Skeletal muscle satellite cell (primary cell): Measurements from ENCODE around the gene TUBB4A.

Experiments
- H3K27me3 ChIP-seq: 2 replicates; pipeline ENCODE4 v1.7.0; 2013; ENCODE audit warnings: low read length; ENCODE audit not compliant: control insufficient read depth, insufficient read depth
- H3K36me3 ChIP-seq: 2 replicates; pipeline ENCODE4 v1.7.0; 2013; ENCODE audit warnings: mild to moderate bottlenecking, control low read depth, low read length; ENCODE audit not compliant: insufficient read depth
- H3K4me1 ChIP-seq: 2 replicates; pipeline ENCODE4 v1.7.0; 2013; ENCODE audit warnings: low read length; ENCODE audit not compliant: control insufficient read depth, insufficient read depth
- H3K4me2 ChIP-seq: 2 replicates; pipeline ENCODE4 v1.7.0; 2013; ENCODE audit warnings: mild to moderate bottlenecking, low read length
- H3K4me3 ChIP-seq: 2 replicates; pipeline ENCODE4 v1.7.0; 2013; ENCODE audit warnings: low read length
- H3K9ac ChIP-seq: 2 replicates; pipeline ENCODE4 v1.7.0; 2013; ENCODE audit warnings: mild to moderate bottlenecking, low read depth, low read length, moderate library complexity
- H3K9me3 ChIP-seq: replicated peaks from 2 replicates; pipeline ENCODE4 v1.7.0; 2013; ENCODE audit warnings: mild to moderate bottlenecking, control low read depth, low read length

Gene TUBB4A

DNA sequence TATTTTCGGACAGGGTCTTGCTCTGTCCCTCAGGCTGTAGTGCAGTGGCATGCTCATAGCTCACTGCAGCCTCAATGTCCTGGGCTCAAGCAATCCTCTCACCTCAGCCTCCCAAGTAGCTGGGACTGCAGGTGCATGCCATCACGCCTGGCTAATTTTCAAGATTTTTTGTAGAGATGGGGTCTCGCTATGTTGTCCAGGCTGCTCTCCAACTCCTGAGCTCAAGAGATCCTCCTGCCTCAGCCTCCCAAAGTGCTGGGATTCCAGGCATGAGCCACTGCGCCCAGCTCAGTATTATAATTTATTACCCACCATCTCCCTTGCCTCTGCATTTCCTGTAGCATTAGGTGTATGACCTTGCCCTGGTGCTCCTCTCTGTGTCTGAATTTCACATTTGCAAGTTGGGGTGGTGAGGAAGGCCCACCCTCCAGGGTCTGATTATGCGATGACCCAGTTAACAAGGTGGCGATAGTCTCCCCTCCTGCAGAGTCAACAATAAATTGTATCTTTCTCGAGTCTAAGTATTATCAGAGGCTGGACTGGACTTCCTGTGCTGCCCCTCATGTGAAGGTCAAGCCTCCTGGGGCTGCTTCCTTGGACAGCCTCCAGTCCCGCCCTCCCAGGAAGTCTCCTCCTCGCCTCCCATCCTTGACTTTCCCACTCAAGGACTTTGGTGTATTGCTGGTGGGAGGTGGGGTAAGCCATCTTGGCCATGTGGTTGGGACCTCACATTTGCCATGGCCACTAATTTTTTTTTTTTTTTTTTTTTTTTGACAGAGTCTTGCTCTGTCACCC, 1.5 kb upstream of the TUBB4A start:
- Histone ChIP-seq H3K4me3 (no peak overlapping the region), H3K27me3 (peaks cover 25% of the 10 kb centered on the region), H3K9me3 (no peaks in the 10 kb centered on the region), H3K4me1 (no peaks in the 10 kb centered on the region), H3K36me3 (no peaks in the 10 kb centered on the region), H3K9ac (no peak overlapping the region), H3K4me2 (no peak overlapping the region)

DNA sequence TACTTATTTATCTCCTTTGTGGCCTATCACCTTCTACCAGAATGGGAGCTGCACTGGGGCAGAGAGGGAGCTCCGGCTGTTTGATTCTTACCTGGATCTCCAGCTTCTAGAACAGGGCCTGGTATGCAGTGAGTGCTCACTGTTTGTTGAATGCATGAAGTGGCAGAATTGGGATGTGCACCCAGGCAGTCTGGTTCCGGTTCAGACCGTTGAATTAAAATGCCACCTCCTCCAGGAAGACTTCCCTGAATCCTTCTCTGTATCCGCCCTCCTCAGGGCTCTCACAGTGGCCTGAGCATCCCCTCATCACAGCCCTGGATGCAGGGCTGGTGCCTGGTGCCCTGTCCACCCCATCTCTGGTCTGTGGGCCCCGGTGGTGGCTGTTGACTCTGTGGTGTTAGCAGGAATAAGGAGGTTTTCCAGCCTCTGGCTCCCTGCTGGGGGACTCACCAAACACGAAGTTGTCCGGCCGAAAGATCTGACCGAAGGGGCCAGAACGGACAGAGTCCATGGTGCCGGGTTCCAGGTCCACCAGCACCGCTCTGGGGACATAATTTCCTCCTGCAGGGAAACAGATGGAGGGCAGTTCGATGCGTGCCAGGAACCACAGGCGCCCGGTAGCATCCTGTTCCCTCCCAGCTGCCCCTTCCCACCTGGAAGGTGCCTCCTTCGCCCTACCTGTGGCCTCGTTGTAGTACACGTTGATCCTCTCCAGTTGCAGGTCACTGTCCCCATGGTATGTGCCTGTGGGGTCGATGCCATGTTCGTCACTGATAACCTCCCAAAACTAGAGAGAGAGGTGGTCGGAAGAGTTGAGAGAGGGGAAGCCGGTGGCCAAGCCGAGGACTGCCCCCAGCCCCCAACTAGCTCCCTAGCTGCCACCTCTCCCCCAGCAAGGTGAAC, 1.0 kb downstream of the TUBB4A start:
- no peaks in the 10 kb centered on the region for H3K9me3 ChIP-seq
- H3K27me3 ChIP-seq: peaks cover 25% of the 10 kb centered on the region
- H3K4me1 ChIP-seq: no peaks in the 10 kb centered on the region
- no peaks in the 10 kb centered on the region for H3K36me3 ChIP-seq
- no peak overlapping the region for H3K4me2 ChIP-seq
- H3K9ac ChIP-seq: no peak overlapping the region
- no peak overlapping the region for H3K4me3 ChIP-seq

DNA sequence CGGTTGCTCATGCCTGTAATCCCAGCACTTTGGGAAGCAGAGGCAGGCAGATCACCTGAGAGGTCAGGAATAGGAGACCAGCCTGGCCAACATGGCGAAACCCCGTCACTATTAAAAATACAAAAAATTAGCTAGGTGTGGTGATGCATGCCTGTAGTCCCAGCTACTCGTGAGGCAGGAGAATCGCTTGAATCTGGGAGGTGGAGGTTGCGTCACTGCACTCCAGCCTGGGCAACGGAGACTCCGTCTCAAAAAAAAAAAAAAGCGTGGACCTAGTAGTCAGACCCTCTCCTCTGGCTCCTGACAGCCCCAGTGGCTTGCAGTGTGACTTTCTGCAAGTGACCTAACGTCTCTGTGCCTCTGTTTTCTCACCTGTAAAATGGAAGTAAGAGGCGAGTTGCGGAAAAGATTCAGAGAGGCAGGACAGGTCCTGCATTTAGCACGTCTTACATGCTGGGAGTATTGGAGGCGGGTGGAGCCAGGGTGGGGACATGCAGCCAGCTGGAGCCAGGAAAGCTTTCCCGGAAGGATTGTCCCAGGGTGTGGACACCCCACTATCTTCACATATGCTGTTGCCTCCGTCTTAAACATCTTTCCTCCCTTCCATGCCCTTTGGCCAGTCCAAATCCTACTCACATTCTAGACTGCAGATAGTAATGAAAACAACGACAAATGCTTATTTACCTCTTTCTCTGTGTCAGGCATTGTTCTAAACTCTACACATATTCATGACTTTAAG, 2.9 kb downstream of the TUBB4A start:
- Histone ChIP-seq H3K9ac (no peak overlapping the region), H3K9me3 (no peaks in the 10 kb centered on the region), H3K4me2 (no peak overlapping the region), H3K4me1 (no peaks in the 10 kb centered on the region), H3K27me3 (peaks cover 25% of the 10 kb centered on the region), H3K4me3 (no peak overlapping the region), H3K36me3 (no peaks in the 10 kb centered on the region)

DNA sequence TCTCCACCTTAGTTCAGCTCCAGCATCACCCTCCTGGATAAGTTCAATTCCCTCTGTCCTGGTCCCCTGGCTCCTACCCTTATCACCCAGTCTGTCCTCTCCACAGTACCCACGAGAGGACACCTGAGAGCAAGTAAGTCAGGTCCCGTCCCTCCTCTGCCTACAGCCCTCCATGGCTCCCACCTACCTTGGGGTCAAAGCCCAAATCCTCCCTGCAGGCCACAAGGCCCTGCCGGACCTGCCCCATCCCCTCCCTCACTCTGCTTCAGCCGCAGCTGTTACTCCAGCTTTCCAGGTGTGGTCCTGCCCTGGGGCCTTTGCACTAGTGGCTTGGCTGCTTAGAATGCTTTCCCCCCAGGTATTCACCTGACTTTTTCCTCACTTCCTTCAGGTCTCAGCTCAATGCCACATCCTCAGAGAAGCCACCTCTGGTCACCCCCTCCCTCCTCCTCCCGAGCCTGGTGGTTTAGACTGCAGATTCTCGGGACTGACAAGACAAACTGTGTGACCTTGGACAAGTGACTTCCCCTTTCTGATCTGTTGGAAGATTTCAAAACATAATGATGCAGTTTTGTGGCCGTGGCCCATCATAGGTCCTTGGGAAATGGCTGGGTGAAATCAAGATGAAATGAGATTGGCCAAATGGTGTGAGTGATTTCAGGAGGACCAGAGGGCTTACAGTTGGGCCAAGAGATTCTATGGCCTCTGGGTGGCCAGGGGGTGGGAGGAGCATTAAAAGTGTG, 3.6 kb downstream of the TUBB4A start:
- no peak overlapping the region for H3K4me3 ChIP-seq

DNA sequence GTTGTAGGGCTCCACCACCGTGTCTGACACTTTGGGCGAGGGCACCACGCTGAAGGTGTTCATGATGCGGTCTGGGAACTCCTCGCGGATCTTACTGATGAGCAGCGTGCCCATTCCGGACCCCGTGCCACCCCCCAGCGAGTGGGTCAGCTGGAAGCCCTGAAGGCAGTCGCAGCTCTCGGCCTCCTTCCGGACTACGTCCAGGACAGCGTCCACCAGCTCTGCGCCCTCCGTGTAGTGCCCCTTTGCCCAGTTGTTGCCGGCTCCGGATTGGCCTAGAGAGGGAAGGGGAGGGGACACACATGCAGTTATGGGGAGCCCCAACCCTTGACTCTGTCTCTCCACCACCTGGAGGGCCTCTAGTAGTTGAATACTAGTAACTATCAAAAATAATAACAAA, 6.2 kb downstream of the TUBB4A start:
- Histone ChIP-seq H3K36me3 (no peaks in the 10 kb centered on the region), H3K4me2 (no peak overlapping the region), H3K9me3 (no peaks in the 10 kb centered on the region), H3K4me3 (no peak overlapping the region), H3K27me3 (peaks cover 13% of the 10 kb centered on the region), H3K9ac (no peak overlapping the region), H3K4me1 (no peaks in the 10 kb centered on the region)

More for the DNA sequence above, 3.6 kb downstream of the TUBB4A start:
- H3K27me3 ChIP-seq: peaks cover 25% of the 10 kb centered on the region
- H3K4me1 ChIP-seq: no peaks in the 10 kb centered on the region
- no peak overlapping the region for H3K4me2 ChIP-seq
- H3K9ac ChIP-seq: no peak overlapping the region
- no peaks in the 10 kb centered on the region for H3K36me3 ChIP-seq
- no peaks in the 10 kb centered on the region for H3K9me3 ChIP-seq

DNA sequence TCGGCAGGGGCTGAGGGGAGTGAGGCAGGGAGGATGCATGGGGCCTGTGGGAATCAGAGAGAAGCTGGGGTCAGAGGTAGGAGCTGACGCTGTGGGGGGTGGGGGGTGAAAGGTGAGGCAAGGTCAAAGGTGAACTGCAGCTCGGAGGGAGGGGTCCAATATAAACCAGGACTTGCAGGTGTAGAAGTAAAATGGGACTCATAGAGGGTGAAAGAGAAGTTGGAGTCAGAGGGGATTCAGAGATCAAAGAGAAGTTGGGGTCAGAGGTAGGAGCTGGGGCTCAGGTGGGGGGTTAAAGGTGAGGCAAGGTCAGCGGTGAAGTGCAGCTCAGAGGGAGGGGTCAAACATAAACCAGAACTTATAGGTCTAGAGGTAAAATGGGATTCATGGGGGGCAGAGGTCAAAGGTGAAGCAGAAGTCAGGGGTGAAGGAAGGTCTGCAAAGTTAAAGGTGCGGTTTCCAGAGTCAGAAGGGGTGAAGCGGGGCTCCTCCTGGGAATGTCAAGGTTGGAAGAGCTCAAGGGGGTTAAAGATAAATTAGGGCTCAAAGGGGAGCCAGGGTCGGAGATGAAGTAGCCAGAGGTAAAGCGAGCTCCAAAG, 7.6 kb downstream of the TUBB4A start:
- H3K4me2 ChIP-seq: no peak overlapping the region

DNA sequence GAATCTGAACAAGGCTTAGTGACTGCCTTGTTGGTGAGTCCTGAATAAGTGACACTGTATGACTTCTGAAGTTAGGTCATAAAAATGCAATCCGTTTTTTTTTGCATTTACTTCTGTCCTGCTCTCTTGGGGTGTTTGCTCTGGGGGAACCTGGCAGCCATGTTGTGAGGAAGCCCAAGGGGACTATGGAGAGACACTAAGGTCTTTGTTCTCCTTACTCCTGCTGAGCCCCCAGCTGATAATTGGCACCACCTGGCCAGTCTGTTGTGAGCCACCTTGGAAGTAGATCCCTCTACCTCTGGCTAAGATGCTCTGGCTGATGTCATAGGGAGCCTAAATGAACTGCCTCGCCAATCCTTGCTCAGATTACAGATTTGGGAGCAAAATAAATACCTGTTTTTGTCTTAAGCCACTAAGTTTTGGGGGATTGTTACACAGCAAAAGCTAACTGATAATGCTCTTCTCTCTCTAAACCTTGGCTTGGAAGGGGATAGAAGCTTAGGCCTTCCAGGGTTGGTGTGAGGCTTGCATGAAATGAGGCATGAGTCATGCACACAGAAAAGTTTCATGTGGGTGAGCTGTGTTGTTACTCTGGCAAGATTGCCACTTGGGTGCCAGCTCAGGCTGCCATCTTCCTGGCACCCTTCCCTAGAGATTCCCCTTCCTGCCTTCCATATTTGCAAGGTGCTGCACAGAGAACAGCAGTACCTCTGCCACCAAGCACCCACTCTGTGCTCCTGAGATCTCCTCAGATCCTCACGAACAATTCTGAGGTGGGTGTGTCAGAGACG, 10.1 kb downstream of the TUBB4A start:
- Histone ChIP-seq H3K36me3 (no peaks in the 10 kb centered on the region), H3K4me1 (no peaks in the 10 kb centered on the region), H3K27me3 (no peaks in the 10 kb centered on the region), H3K9me3 (no peaks in the 10 kb centered on the region), H3K9ac (no peak overlapping the region), H3K4me2 (no peak overlapping the region), H3K4me3 (no peak overlapping the region)

More for the DNA sequence above, 7.6 kb downstream of the TUBB4A start:
- no peaks in the 10 kb centered on the region for H3K4me1 ChIP-seq
- no peaks in the 10 kb centered on the region for H3K36me3 ChIP-seq
- no peak overlapping the region for H3K4me3 ChIP-seq
- H3K27me3 ChIP-seq: peaks cover 5% of the 10 kb centered on the region
- no peak overlapping the region for H3K9ac ChIP-seq
- H3K9me3 ChIP-seq: no peaks in the 10 kb centered on the region

DNA sequence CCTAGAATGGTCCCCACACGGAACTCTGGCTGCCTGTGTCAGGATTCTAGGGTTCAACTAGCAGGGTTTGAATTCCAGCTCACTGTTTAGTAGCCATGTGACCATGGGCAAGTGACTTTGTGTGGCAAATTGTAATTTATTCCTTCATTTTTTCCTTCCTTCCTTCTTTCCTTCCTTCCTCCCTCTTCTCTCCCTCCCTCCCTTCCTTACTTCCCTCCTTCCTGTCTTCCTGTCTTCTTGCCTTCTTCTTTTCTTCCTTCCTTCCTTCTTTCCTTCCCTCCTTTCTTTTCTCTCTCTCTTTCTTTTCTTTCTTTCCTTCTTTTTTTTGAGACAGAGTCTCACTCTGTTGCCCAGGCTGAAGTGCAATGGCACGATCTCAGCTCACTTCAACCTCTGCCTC, 12.0 kb downstream of the TUBB4A start:
- Histone ChIP-seq H3K9me3 (no peaks in the 10 kb centered on the region), H3K4me3 (no peak overlapping the region), H3K9ac (no peak overlapping the region), H3K4me1 (no peaks in the 10 kb centered on the region), H3K27me3 (no peaks in the 10 kb centered on the region), H3K36me3 (no peaks in the 10 kb centered on the region), H3K4me2 (no peak overlapping the region)

DNA sequence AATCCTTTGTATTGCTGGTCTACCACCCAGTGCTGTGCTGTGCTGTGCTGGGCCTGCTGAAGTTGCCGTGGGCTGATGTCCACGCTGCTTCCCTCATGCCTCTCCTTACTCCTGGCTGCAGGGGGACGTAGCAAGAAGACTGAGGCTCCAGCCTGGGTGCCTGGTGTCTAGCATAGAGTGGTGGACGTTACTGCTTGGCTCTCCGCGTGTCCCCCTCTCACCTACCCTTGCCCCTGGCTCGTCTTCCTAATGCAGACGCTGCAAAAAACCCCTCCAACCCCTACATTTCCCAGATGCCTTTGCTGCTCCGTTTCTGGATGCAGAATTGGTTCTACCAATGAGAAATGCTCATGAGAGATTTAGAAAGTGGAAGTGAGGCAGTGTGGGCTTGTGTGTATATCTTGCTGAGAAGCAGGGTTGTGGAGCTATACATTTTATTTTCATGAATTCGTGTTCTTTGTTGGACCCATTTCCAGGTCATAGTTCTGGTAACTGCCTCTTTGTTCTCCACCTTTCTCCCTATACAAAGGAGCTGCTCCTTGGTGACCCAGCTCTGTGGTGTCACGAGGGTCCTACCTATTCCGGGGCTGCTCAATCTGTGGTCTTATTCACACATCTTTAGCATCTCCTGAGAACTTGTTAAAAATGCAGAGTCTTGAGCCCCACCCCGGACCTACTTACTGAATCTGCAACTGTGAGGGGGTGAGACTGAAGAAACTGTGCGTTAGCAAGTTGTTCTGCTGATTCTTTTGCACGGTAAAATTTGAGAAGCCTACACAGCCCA, 12.6 kb downstream of the TUBB4A start:
- no peak overlapping the region for H3K4me3 ChIP-seq
- H3K27me3 ChIP-seq: no peaks in the 10 kb centered on the region
- no peaks in the 10 kb centered on the region for H3K4me1 ChIP-seq
- H3K4me2 ChIP-seq: no peak overlapping the region
- H3K9ac ChIP-seq: no peak overlapping the region
- H3K9me3 ChIP-seq: no peaks in the 10 kb centered on the region
- H3K36me3 ChIP-seq: no peaks in the 10 kb centered on the region
